ENCODE results near the gene COL2A1. TPM values are rescaled to one million over a fixed set of nuclear protein-coding genes. Genes with fewer than 3 reads are reported as not detected.

COL2A1 gene
- total RNA-seq, 1 experiment from 2014 or later = 0.12 TPM

DNA sequence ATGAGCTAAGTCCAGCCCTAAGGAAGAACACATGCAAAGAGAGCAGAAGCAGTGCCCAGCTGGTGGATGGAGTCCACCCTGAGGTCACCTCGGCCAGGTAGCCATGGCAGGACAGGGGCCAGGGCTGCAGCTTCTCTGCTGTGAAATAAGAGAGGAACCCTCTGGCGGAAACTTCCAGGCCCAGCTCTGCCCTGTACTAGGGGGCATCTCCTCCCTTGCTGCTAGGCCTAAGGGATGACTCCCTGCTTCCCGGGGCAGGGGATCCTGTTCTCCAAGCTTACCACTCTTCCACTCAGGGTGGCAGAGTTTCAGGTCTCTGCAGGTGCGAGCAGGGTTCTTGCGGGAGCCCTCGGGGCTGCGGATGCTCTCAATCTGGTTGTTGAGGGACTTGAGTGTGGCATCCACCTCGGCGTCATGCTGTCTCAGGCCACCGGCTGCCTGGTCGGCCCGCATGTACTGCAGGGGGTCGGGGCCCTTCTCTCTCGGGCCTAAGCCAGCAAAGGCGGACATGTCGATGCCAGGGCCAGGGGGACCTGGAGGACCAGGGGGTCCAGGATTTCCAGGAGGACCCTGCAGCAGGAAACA, 29.1 kb downstream of the COL2A1 start:
- Mint-ChIP-seq H3K36me3 (ENCODE audit: insufficient read depth, unreplicated experiment) (peaks cover 6% of the 10 kb centered on the region), H3K4me3 (ENCODE audit: unreplicated experiment) (no peak overlapping the region), H3K27me3 (ENCODE audit: insufficient read depth, unreplicated experiment) (peaks cover 11% of the 10 kb centered on the region), H3K4me1 (ENCODE audit: insufficient read depth, unreplicated experiment) (peaks cover 7% of the 10 kb centered on the region), H3K9me3 (ENCODE audit: unreplicated experiment) (no peaks in the 10 kb centered on the region), H3K27ac (ENCODE audit: low read depth, unreplicated experiment) (no peak overlapping the region)
- TF ChIP-seq, protein P1, sequence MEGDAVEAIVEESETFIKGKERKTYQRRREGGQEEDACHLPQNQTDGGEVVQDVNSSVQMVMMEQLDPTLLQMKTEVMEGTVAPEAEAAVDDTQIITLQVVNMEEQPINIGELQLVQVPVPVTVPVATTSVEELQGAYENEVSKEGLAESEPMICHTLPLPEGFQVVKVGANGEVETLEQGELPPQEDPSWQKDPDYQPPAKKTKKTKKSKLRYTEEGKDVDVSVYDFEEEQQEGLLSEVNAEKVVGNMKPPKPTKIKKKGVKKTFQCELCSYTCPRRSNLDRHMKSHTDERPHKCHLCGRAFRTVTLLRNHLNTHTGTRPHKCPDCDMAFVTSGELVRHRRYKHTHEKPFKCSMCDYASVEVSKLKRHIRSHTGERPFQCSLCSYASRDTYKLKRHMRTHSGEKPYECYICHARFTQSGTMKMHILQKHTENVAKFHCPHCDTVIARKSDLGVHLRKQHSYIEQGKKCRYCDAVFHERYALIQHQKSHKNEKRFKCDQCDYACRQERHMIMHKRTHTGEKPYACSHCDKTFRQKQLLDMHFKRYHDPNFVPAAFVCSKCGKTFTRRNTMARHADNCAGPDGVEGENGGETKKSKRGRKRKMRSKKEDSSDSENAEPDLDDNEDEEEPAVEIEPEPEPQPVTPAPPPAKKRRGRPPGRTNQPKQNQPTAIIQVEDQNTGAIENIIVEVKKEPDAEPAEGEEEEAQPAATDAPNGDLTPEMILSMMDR (IDR thresholded peaks at IDR 0.05; ENCODE audit: unreplicated experiment) = no peak
- BruUV-seq (replicated peaks) = no TSS peak
- CTCF ChIA-PET = interaction anchor here (0.6 to 0.7 kb wide), 3 partner anchors 12 to 189 kb away, joined by 3 to 5 read pairs (median 3); partner anchors contain the start of gene TMEM106C
- POLR2A ChIA-PET = no interaction called here
- intact Hi-C loops (cut with micrococcal nuclease) = no loop called here
- no peak for DNase-seq (ENCODE audit: unreplicated experiment)

DNA sequence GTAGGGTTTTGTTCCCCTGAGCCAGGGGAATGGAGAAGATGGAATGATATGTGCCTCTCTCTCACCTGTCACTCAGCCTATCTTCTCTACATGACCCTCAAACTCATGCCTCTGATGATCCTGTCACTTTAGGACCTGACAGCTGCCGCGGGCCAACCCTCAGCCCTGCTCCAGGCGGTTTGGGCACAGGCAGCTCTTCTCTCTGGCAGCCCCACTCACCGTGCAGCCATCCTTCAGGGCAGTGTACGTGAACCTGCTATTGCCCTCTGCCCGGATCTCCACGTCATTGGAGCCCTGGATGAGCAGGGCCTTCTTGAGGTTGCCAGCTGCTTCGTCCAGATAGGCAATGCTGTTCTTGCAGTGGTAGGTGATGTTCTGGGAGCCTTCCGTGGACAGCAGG, 30.4 kb downstream of the COL2A1 start:
- Mint-ChIP-seq H3K36me3 (ENCODE audit: insufficient read depth, unreplicated experiment) (peaks cover 6% of the 10 kb centered on the region), H3K4me3 (ENCODE audit: unreplicated experiment) (no peak overlapping the region), H3K27me3 (ENCODE audit: insufficient read depth, unreplicated experiment) (peaks cover 5% of the 10 kb centered on the region), H3K9me3 (ENCODE audit: unreplicated experiment) (no peaks in the 10 kb centered on the region), H3K27ac (ENCODE audit: low read depth, unreplicated experiment) (no peak overlapping the region), H3K4me1 (ENCODE audit: insufficient read depth, unreplicated experiment) (peaks cover 7% of the 10 kb centered on the region)
- CTCF ChIA-PET = interaction anchor here (1.1 kb wide), 1 partner anchor 10 kb away, joined by 7 read pairs; the partner anchor contains the start of gene TMEM106C
- intact Hi-C loops (cut with micrococcal nuclease) = no loop called here
- no TSS peak for BruUV-seq (replicated peaks)
- POLR2A ChIA-PET = interaction anchor here (1.2 kb wide), 1 partner anchor 10 kb away, joined by 4 read pairs; the partner anchor contains the start of gene TMEM106C
- no peak for DNase-seq (ENCODE audit: unreplicated experiment)
- TF ChIP-seq, protein P1 (IDR thresholded peaks at IDR 0.05; ENCODE audit: unreplicated experiment) = no peak

DNA sequence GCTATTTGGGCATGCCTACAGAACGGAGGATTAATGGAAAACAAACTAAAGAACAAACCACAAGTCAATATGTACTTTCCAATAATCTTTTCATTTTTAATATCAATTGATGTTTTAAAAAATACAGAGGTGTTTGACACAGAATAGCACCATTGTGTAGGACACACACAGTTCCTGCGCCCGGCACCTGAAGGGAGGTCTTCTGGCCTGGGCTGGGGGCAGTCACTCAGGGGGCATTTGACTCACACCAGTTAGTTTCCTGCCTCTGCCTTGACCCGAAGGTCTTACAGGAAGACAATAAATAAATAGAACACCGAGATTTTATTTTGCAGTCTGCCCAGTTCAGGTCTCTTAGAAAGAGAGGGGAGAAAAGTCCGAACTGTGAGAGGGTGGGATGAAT, 31.4 kb downstream of the COL2A1 start:
- TF ChIP-seq, protein P1 (IDR thresholded peaks at IDR 0.05; ENCODE audit: unreplicated experiment) = no peak
- BruUV-seq (replicated peaks) = no TSS peak
- POLR2A ChIA-PET = no interaction called here
- Mint-ChIP-seq H3K27ac (ENCODE audit: low read depth, unreplicated experiment) (no peak overlapping the region), H3K9me3 (ENCODE audit: unreplicated experiment) (no peaks in the 10 kb centered on the region), H3K4me1 (ENCODE audit: insufficient read depth, unreplicated experiment) (peaks cover 7% of the 10 kb centered on the region), H3K4me3 (ENCODE audit: unreplicated experiment) (no peak overlapping the region), H3K36me3 (ENCODE audit: insufficient read depth, unreplicated experiment) (peaks cover 13% of the 10 kb centered on the region), H3K27me3 (ENCODE audit: insufficient read depth, unreplicated experiment) (no peaks in the 10 kb centered on the region)
- intact Hi-C loops (cut with micrococcal nuclease) = no loop called here
- CTCF ChIA-PET = no interaction called here
- no peak for DNase-seq (ENCODE audit: unreplicated experiment)

DNA sequence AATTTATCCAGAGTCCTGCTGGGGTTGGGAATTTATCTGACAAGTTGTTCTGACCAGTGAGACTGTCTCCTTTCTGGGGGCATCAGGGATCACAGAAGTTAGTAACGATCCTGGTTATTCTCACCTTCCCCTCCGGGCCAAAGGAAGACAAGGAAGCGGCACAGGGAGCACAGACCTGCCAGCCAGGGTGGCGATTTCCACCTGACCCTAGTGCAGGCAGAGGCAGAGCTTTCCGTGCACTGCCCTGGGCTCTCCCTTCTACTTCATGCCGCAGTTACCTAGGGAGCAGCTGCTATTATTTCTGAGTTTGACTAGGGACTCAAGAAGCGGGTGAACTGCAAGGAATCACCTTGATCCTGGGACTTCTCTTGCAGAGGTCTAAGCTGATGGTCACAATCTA, 33.4 kb downstream of the COL2A1 start:
- H3K4me3 Mint-ChIP-seq (ENCODE audit: unreplicated experiment) = no peak overlapping the region
- no peaks in the 10 kb centered on the region for H3K9me3 Mint-ChIP-seq (ENCODE audit: unreplicated experiment)
- peaks cover 23% of the 10 kb centered on the region for H3K36me3 Mint-ChIP-seq (ENCODE audit: insufficient read depth, unreplicated experiment)
- H3K4me1 Mint-ChIP-seq (ENCODE audit: insufficient read depth, unreplicated experiment) = peaks cover under 1% of the 10 kb centered on the region
- ChIA-PET CTCF (interaction anchor here (0.7 to 2.4 kb wide), 2 partner anchors 11 to 21 kb away, joined by 3 to 6 read pairs; no protein-coding TSS in a partner anchor), POLR2A (no interaction called here)
- TF ChIP-seq, protein P1 (IDR thresholded peaks at IDR 0.05; ENCODE audit: unreplicated experiment) = no peak
- intact Hi-C loops (cut with micrococcal nuclease) = no loop called here
- DNase-seq (ENCODE audit: unreplicated experiment) = no peak
- H3K27ac Mint-ChIP-seq (ENCODE audit: low read depth, unreplicated experiment) = no peak overlapping the region
- BruUV-seq (replicated peaks) = no TSS peak
- H3K27me3 Mint-ChIP-seq (ENCODE audit: insufficient read depth, unreplicated experiment) = no peaks in the 10 kb centered on the region

Data from MCF 10A (cell line).